SK-N-SH (cell line): ENCODE measurements around the gene LCN10. TPM values are rescaled to one million over a fixed set of nuclear protein-coding genes. Genes with fewer than 3 reads are reported as not detected.

Experiments used
- CTCF ChIA-PET: fragments of 300-600, 350-600 bp; formaldehyde crosslinking; extraction: SDS; loops from one replicate; lab custom pipeline; 2021; lab: Yijun Ruan, JAX
- POLR2A ChIA-PET: fragments of 350-600 bp; sonication (Branson Sonifier 250); formaldehyde crosslinking; extraction: SDS; loops from one replicate; lab custom pipeline; 2020; ENCODE audit warnings: antibody characterized with exemption, inconsistent platforms; lab: Yijun Ruan, JAX
- DNase-seq: peaks from one replicate; pipeline ENCODE4 v3.0.0; 2012
- H2AFZ ChIP-seq: fragments of 200-600 bp; sonication (generic); 2 replicates; pipeline ENCODE4 v1.8.1; 2016; ENCODE audit warnings: antibody characterized with exemption, mild to moderate bottlenecking, low read depth
- H3F3A ChIP-seq: fragments of 200-600 bp; sonication (generic); replicated peaks from 2 replicates; pipeline ENCODE3; 2016; ENCODE audit warnings: antibody characterized with exemption, mild to moderate bottlenecking; ENCODE audit not compliant: insufficient read depth
- H3K27ac ChIP-seq, 2 experiments: fragments of 200-500 bp in 1 of 2; fragments of 200-600 bp in 1 of 2; sonication (Bioruptor generic) in 1 of 2; sonication (generic), shearing (Covaris generic) in 1 of 2; 2 replicates each; pipeline versions ENCODE4 v1.5.1 to v1.6.1; 2014 to 2016; ENCODE audit warnings: low read depth in 2 of 2, inconsistent platforms in 1 of 2, low read length in 1 of 2, mild to moderate bottlenecking in 1 of 2, mixed read lengths in 1 of 2
- H3K27me3 ChIP-seq: fragments of 200-600 bp; sonication (generic), shearing (Covaris generic); 2 replicates; pipeline ENCODE4 v1.6.1; 2016; ENCODE audit warnings: mixed run types; ENCODE audit not compliant: insufficient read depth
- H3K36me3 ChIP-seq, 2 experiments: fragments of 200-500 bp in 1 of 2; fragments of 200-600 bp in 1 of 2; sonication (Bioruptor generic) in 1 of 2; sonication (generic) in 1 of 2; replicated peaks in 1 of 2; 2 replicates each; pipeline versions ENCODE3 to v1.5.1; 2014 to 2016; ENCODE audit warnings: low read length in 1 of 2, mild to moderate bottlenecking in 1 of 2; ENCODE audit not compliant: insufficient read depth in 2 of 2, control insufficient read depth in 1 of 2
- H3K4me1 ChIP-seq, 2 experiments: fragments of 200-500 bp in 1 of 2; fragments of 200-600 bp in 1 of 2; sonication (Bioruptor generic) in 1 of 2; sonication (generic), shearing (Covaris generic) in 1 of 2; 2 replicates each; pipeline versions ENCODE4 v1.5.1 to v1.6.1; 2014 to 2016; ENCODE audit warnings: low read depth in 1 of 2, low read length in 1 of 2, mixed run types in 1 of 2; ENCODE audit not compliant: insufficient read depth in 2 of 2, control insufficient read depth in 1 of 2
- H3K4me2 ChIP-seq: fragments of 200-600 bp; sonication (generic), shearing (Covaris generic); 2 replicates; pipeline ENCODE4 v1.6.1; 2017; ENCODE audit warnings: mixed run types
- H3K4me3 ChIP-seq, 2 experiments: fragments of 200-500 bp in 1 of 2; fragments of 200-600 bp in 1 of 2; sonication (Bioruptor generic) in 1 of 2; sonication (generic), shearing (Covaris generic) in 1 of 2; 2 replicates each; pipeline versions ENCODE4 v1.5.1 to v1.8.1; 2014 to 2016; ENCODE audit warnings: low read depth in 2 of 2, inconsistent platforms in 1 of 2, low read length in 1 of 2, mild to moderate bottlenecking in 1 of 2, mixed read lengths in 1 of 2, moderate library complexity in 1 of 2
- H3K79me2 ChIP-seq: fragments of 200-600 bp; sonication (generic); 2 replicates; pipeline ENCODE4 v1.8.1; 2017; ENCODE audit warnings: mild to moderate bottlenecking; ENCODE audit not compliant: insufficient read depth
- H3K9ac ChIP-seq: fragments of 200-600 bp; sonication (generic); 2 replicates; pipeline ENCODE4 v1.6.1; 2017; ENCODE audit warnings: mixed run types
- H3K9me2 ChIP-seq: fragments of 200-600 bp; sonication (generic); 2 replicates; pipeline ENCODE4 v1.6.1; 2017; ENCODE audit warnings: mixed run types
- H3K9me3 ChIP-seq: fragments of 200-600 bp; sonication (generic); 2 replicates; pipeline ENCODE4 v1.6.1; 2017; ENCODE audit warnings: mixed run types, mild to moderate bottlenecking, moderate library complexity
- H4K20me1 ChIP-seq: fragments of 200-600 bp; sonication (generic); 2 replicates; pipeline ENCODE4 v1.6.1; 2017; ENCODE audit warnings: mild to moderate bottlenecking, mixed run types; ENCODE audit not compliant: insufficient read depth
- GABPA ChIP-seq: IDR thresholded peaks from 2 replicates; pipeline ENCODE4 v1.4.0; 2012; ENCODE audit warnings: low read depth, mild to moderate bottlenecking
- GATA2 ChIP-seq: sonication (generic); formaldehyde crosslinking; IDR thresholded peaks from 2 replicates; pipeline ENCODE4 v1.5.0; 2020; ENCODE audit warnings: mild to moderate bottlenecking, missing genetic modification reagents
- JUND ChIP-seq: IDR thresholded peaks from 2 replicates; pipeline ENCODE4 v1.4.0; 2012
- MAX ChIP-seq: IDR thresholded peaks from 2 replicates; pipeline ENCODE4 v1.4.0; 2012; ENCODE audit warnings: low read depth
- MEF2A ChIP-seq: IDR thresholded peaks from 2 replicates; pipeline ENCODE4 v1.4.0; 2012; ENCODE audit warnings: low read depth, borderline replicate concordance
- NRF1 ChIP-seq: IDR thresholded peaks from 2 replicates; pipeline ENCODE4 v1.6.1; 2012; ENCODE audit warnings: low read depth, mild to moderate bottlenecking, low read length
- RCOR1 ChIP-seq: fragments of 150-350 bp; IDR thresholded peaks from 2 replicates; pipeline ENCODE4 v1.6.1; 2017; ENCODE audit warnings: antibody characterized with exemption, low read length
- RXRA ChIP-seq: IDR thresholded peaks from 2 replicates; pipeline ENCODE4 v1.4.0; 2012; ENCODE audit warnings: low read depth, mild to moderate bottlenecking, borderline replicate concordance
- SIN3A ChIP-seq: IDR thresholded peaks from 2 replicates; pipeline ENCODE4 v1.6.1; 2012; ENCODE audit warnings: low read depth, mild to moderate bottlenecking, low read length, moderate library complexity, borderline replicate concordance
- TAF1 ChIP-seq: IDR thresholded peaks from 2 replicates; pipeline ENCODE4 v1.6.1; 2012; ENCODE audit warnings: low read depth, mild to moderate bottlenecking, low read length, moderate library complexity, borderline replicate concordance
- TCF12 ChIP-seq: IDR thresholded peaks from 2 replicates; pipeline ENCODE4 v1.4.0; 2012
- USF1 ChIP-seq: IDR thresholded peaks from 2 replicates; pipeline ENCODE4 v1.4.0; 2012; ENCODE audit warnings: low read depth, borderline replicate concordance
- USF2 ChIP-seq: fragments of 150-350 bp; IDR thresholded peaks from 2 replicates; pipeline ENCODE4 v1.6.1; 2017; ENCODE audit warnings: antibody characterized with exemption, low read length, low read depth, borderline replicate concordance
- ZBTB33 ChIP-seq: IDR thresholded peaks from 2 replicates; pipeline ENCODE4 v1.4.0; 2012; ENCODE audit warnings: low read depth, borderline replicate concordance
- WGBS: methylation state at CpG from one replicate; pipeline ENCODE4 v1.1.6; 2017; ENCODE audit warnings: low lambda C conversion rate; 5-methylcytosine and 5-hydroxymethylcytosine counted together
- polyA plus RNA-seq, 3 experiments: library from polyadenylated mRNA; depleted of rRNA; stranded (reverse); fragments of >200 nt; gene quantifications; 2 replicates each; pipeline ENCODE4 v1.2.3, GENCODE V29; 2012
- TF ChIP-seq, protein P1 (sequence below): IDR thresholded peaks from 2 replicates; pipeline ENCODE4; 2012

LCN10 gene
- polyA plus RNA-seq, 1 of the 3 experiments (the other 2 are of a cell fraction), result not detected

GRCh38 chr9:136748201-136748600 lies 5.5 kb upstream of the LCN10 start, which contains the start of gene LCN6:
Gene LCN6, minus strand, starts transcription at chr9:136748525. Its CDS starts 42 bp downstream, at chr9:136748483.
- Histone ChIP-seq H3K9me2 (no peaks in the 10 kb centered on the region), H4K20me1 (no peaks in the 10 kb centered on the region), H3F3A (peaks cover 3% of the 10 kb centered on the region), H2AFZ (no peak within 1 kb of the TSS), H3K9ac (no peak within 1 kb of the TSS), H3K79me2 (no peaks in the 10 kb centered on the region), H3K4me1 (no peaks in the 10 kb centered on the region), H3K4me3 (no peak within 1 kb of the TSS), H3K4me2 (no peak within 1 kb of the TSS), H3K9me3 (no peaks in the 10 kb centered on the region), H3K27ac (no peak within 1 kb of the TSS), H3K36me3 (no peaks in the 10 kb centered on the region), H3K27me3 (no peaks in the 10 kb centered on the region)
- TF ChIP-seq GATA2 (CRISPR knock-in tag) (no peak), NRF1 (no peak), RCOR1 (no peak)
- TF ChIP-seq, protein P1, sequence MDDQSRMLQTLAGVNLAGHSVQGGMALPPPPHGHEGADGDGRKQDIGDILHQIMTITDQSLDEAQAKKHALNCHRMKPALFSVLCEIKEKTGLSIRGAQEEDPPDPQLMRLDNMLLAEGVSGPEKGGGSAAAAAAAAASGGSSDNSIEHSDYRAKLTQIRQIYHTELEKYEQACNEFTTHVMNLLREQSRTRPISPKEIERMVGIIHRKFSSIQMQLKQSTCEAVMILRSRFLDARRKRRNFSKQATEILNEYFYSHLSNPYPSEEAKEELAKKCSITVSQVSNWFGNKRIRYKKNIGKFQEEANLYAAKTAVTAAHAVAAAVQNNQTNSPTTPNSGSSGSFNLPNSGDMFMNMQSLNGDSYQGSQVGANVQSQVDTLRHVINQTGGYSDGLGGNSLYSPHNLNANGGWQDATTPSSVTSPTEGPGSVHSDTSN, result no peak
- 38% methylated on average over 4 of the region's 8 CpGs for WGBS
- POLR2A ChIA-PET, result no interaction called here
- no peak for DNase-seq
- CTCF ChIA-PET, result interaction anchor here (0.7 to 4.7 kb wide), 3 partner anchors 10 to 15 kb away, joined by 3 to 19 read pairs (median 3); partner anchors contain the start of gene LCN8

DNA sequence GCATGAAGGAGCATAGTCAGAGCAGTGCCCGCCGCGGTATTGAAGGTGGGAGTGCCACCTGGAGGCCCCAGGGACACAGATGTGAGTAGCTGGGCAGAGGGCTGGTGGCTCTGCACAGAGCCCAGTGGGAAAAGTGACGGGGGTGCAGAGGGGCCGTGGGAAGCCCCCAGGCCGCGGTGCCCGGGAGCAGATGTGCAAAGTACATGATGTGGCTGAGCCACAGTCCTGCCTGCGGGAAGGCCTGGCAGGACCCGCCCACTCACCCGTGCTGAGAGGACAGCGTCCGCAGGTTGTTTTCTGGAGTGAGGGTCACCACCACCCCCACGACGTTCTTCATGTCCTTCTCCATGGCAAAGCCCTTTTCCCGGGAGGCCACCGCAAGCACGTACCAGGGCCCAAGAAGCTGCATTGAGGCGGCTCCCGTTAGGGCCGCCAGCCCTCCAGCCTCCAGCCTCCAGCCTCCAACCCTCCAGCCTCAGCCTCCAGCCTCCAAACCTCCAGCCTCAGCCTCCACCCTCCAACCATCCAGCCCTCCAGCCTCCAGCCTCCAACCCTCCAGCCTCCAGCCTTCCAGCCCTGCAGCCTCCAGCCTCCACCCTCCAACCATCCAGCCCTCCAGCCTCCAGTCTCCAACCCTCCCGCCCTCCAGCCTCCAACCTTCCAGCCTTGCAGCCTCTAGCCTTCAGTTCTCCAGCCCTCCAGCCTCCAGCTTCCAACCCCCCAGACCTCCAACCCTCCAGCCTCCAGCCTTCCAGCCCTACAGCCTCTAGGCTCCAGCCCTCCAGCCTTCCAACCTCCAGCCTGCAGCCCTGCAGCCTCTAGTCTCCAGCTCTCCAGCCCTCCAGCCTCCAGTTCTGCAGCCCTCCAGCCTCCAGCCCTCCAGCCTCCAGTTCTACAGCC lies 4.7 kb upstream of the LCN10 start:
- no peaks in the 10 kb centered on the region for H3F3A ChIP-seq
- POLR2A ChIA-PET, result interaction anchor here (0.7 kb wide), 1 partner anchor 19 kb away, joined by 4 read pairs; no protein-coding TSS in a partner anchor
- H3K9ac ChIP-seq, result no peak overlapping the region
- no peak overlapping the region for H3K27ac ChIP-seq
- no peak overlapping the region for H2AFZ ChIP-seq
- no peaks in the 10 kb centered on the region for H4K20me1 ChIP-seq
- H3K36me3 ChIP-seq, result no peaks in the 10 kb centered on the region
- no peak for TF ChIP-seq MAX
- TF ChIP-seq MEF2A, result no peak
- TF ChIP-seq SIN3A, result no peak
- no peak for TF ChIP-seq JUND
- TF ChIP-seq USF2, result no peak
- no peak for TF ChIP-seq ZBTB33
- no peak for TF ChIP-seq RXRA
- TF ChIP-seq GABPA, result no peak
- no peak for TF ChIP-seq USF1
- TF ChIP-seq TCF12, result no peak
- no peak for TF ChIP-seq TAF1
- no peak overlapping the region for H3K4me3 ChIP-seq
- H3K27me3 ChIP-seq, result no peaks in the 10 kb centered on the region
- CTCF ChIA-PET, result interaction anchor here (0.7 to 4.7 kb wide), 4 partner anchors 13 to 22 kb away, joined by 3 to 19 read pairs (median 4); no protein-coding TSS in a partner anchor
- no peaks in the 10 kb centered on the region for H3K79me2 ChIP-seq
- H3K4me2 ChIP-seq, result no peak overlapping the region
- no peak for DNase-seq
- H3K4me1 ChIP-seq, result no peaks in the 10 kb centered on the region; a peak in 1 of 4 replicates
- no peaks in the 10 kb centered on the region for H3K9me2 ChIP-seq
- 86% methylated on average over 13 of the region's 22 CpGs for WGBS
- no peaks in the 10 kb centered on the region for H3K9me3 ChIP-seq
